Skeletal muscle cell (primary cell): ENCODE measurements around the gene IPP.
"Not testable (repeated sequence)": the region's sequence is repeated elsewhere in the genome, so short reads cannot be mapped to it uniquely, and the experiment has no call there.

ENCODE experiments used
- DNase-seq: peaks from one replicate; pipeline ENCODE4 v3.0.0-alpha.2; 2010; ENCODE audit warnings: low read depth
- H3K4me3 ChIP-seq: 2 replicates; pipeline ENCODE4 v1.5.1; 2011; ENCODE audit warnings: low read depth, mild to moderate bottlenecking, control low read depth, low read length, moderate library complexity

The IPP gene

GRCh38 chr1:45687014-45687753, 63.3 kb downstream of the IPP start:
- DNase-seq = peak; percentile 97
- peak overlapping the region; percentile 99 for H3K4me3 ChIP-seq

GRCh38 chr1:45686288-45687013, 64.0 kb downstream of the IPP start, which contains the start of gene GPBP1L1:
GPBP1L1 (minus strand) TSS chr1:45686533; CDS start chr1:45659087, 27,446 bp downstream.
- H3K4me3 ChIP-seq = peak within 1 kb of the TSS; percentile 99

GRCh38 chr1:45686015-45686287, 64.5 kb downstream of the IPP start:
- peak overlapping the region; percentile 99 for H3K4me3 ChIP-seq
- no peak for DNase-seq

More at GRCh38 chr1:45686288-45687013, 64.0 kb downstream of the IPP start, which contains the start of gene GPBP1L1:
- peak; percentile 92 for DNase-seq

- H3K4me3 ChIP-seq = peak overlapping the region; percentile 99
- no peak for DNase-seq
These were observed 65.0 kb downstream of the IPP start for GRCh38 chr1:45685308-45686014.

GRCh38 chr1:45684402-45684801, 66.1 kb downstream of the IPP start:
- H3K4me3 ChIP-seq = peak overlapping the region; percentile 99
- DNase-seq = no peak

- DNase-seq = no peak
- no peak overlapping the region for H3K4me3 ChIP-seq
These were observed 67.5 kb downstream of the IPP start for GRCh38 chr1:45682942-45683341.

- DNase-seq = no peak
- no peak overlapping the region for H3K4me3 ChIP-seq
These were observed 71.3 kb downstream of the IPP start for GRCh38 chr1:45679123-45679522.

GRCh38 chr1:45678489-45678888, 72.0 kb downstream of the IPP start:
- no peak overlapping the region for H3K4me3 ChIP-seq
- no peak for DNase-seq

GRCh38 chr1:45677751-45678245, 72.7 kb downstream of the IPP start:
- no peak for DNase-seq
- H3K4me3 ChIP-seq = no peak overlapping the region

GRCh38 chr1:45676553-45676952, 73.9 kb downstream of the IPP start:
- H3K4me3 ChIP-seq, DNase-seq: not testable (repeated sequence)

GRCh38 chr1:45674478-45674877, 76.0 kb downstream of the IPP start:
- H3K4me3 ChIP-seq = no peak overlapping the region
- DNase-seq = no peak

- no peak for DNase-seq
- no peak overlapping the region for H3K4me3 ChIP-seq
These were observed 76.5 kb downstream of the IPP start for GRCh38 chr1:45673956-45674355.

- no peak for DNase-seq
- no peak overlapping the region for H3K4me3 ChIP-seq
These were observed 80.4 kb downstream of the IPP start for GRCh38 chr1:45669859-45670655.

GRCh38 chr1:45669379-45669778, 81.1 kb downstream of the IPP start:
- no peak for DNase-seq

GRCh38 chr1:45668526-45668925, 81.9 kb downstream of the IPP start:
- no peak for DNase-seq
- no peak overlapping the region for H3K4me3 ChIP-seq

More at GRCh38 chr1:45669379-45669778, 81.1 kb downstream of the IPP start:
- no peak overlapping the region for H3K4me3 ChIP-seq

- no peak overlapping the region for H3K4me3 ChIP-seq
- no peak for DNase-seq
These were observed 82.9 kb downstream of the IPP start for GRCh38 chr1:45667321-45668111.

GRCh38 chr1:45666836-45667235, 83.6 kb downstream of the IPP start:
- no peak overlapping the region for H3K4me3 ChIP-seq
- no peak for DNase-seq

GRCh38 chr1:45660336-45660735, 90.1 kb downstream of the IPP start:
- H3K4me3 ChIP-seq = no peak overlapping the region
- DNase-seq = no peak

GRCh38 chr1:45659222-45659621, 91.2 kb downstream of the IPP start:
- no peak for DNase-seq
- H3K4me3 ChIP-seq = no peak overlapping the region
